ENCODE data around the gene OTOP1.
"Not testable (repeated sequence)": the region's sequence is repeated elsewhere in the genome, so short reads cannot be mapped to it uniquely, and the experiment has no call there.

The OTOP1 gene

GRCh38 chr4:4164532-4165173 is 62.1 kb downstream of the OTOP1 start:
- in situ Hi-C loops (cut with HindIII; ENCODE audit: low sequenced_read_pairs): not testable (repeated sequence)

- in situ Hi-C loops (cut with HindIII; ENCODE audit: low sequenced_read_pairs): not testable (repeated sequence)
Measured at GRCh38 chr4:4162186-4162585, 64.5 kb downstream of the OTOP1 start.

GRCh38 chr4:4160956-4161665 is 65.6 kb downstream of the OTOP1 start:
- in situ Hi-C loops (cut with HindIII; ENCODE audit: low sequenced_read_pairs): not testable (repeated sequence)

- in situ Hi-C loops (cut with HindIII; ENCODE audit: low sequenced_read_pairs): not testable (repeated sequence)
Measured at GRCh38 chr4:4145622-4146021, 81.1 kb downstream of the OTOP1 start.

GRCh38 chr4:4143376-4143775 is 83.4 kb downstream of the OTOP1 start:
- in situ Hi-C loops (cut with HindIII; ENCODE audit: low sequenced_read_pairs): not testable (repeated sequence)

- in situ Hi-C loops (cut with HindIII; ENCODE audit: low sequenced_read_pairs): not testable (repeated sequence)
Measured at GRCh38 chr4:4142679-4143078, 84.0 kb downstream of the OTOP1 start.

- in situ Hi-C loops (cut with HindIII; ENCODE audit: low sequenced_read_pairs): not testable (repeated sequence)
Measured at GRCh38 chr4:4141186-4141585, 85.5 kb downstream of the OTOP1 start.
